IMR-90 (cell line): ENCODE results near the gene RNU6-9. TPM values are rescaled to one million over a fixed set of nuclear protein-coding genes. Genes with fewer than 3 reads are reported as not detected.

Experiments
- ATAC-seq: fragments of 200-7000 bp; cut with Tn5 transposase; 2 replicates; pipeline ENCODE4 v1.9.1; 2020; ENCODE audit warnings: low read depth, mild to moderate bottlenecking, moderate library complexity
- BruUV-seq: library from RNA; stranded (reverse); fragments of 400-500 nt; replicated peaks from 2 replicates; lab custom pipeline; 2021; lab: Mats Ljungman, UMichigan
- CTCF ChIA-PET: fragments of 300-600 bp; formaldehyde crosslinking; extraction: SDS; loops from one replicate; lab custom pipeline; 2021; ENCODE audit warnings: antibody characterized with exemption; lab: Yijun Ruan, JAX
- POLR2A ChIA-PET: fragments of 300-600 bp; sonication (Branson Sonifier 250); formaldehyde crosslinking; loops from one replicate; lab custom pipeline; 2022; ENCODE audit warnings: antibody characterized with exemption; ENCODE audit not compliant: unreplicated experiment; lab: Charles Lee
- DNase-seq: peaks from one replicate; pipeline ENCODE4 v3.0.0; 2013
- H2AFZ ChIP-seq: replicated peaks from 2 replicates; pipeline ENCODE3; 2013; ENCODE audit warnings: low read length, mild to moderate bottlenecking; ENCODE audit not compliant: poor library complexity
- H2AK5ac ChIP-seq: 2 replicates; pipeline ENCODE4 v1.6.1; 2013; ENCODE audit warnings: low read depth, low read length, inconsistent platforms
- H2AK9ac ChIP-seq: replicated peaks from 2 replicates; pipeline ENCODE3; 2013; ENCODE audit warnings: mild to moderate bottlenecking, low read depth, low read length, moderate library complexity; ENCODE audit not compliant: poor library complexity
- H2BK120ac ChIP-seq: 2 replicates; pipeline ENCODE4 v1.6.1; 2013; ENCODE audit warnings: low read depth, low read length, inconsistent platforms
- H2BK15ac ChIP-seq: 3 replicates; pipeline ENCODE4 v1.6.1; 2013; ENCODE audit warnings: low read depth, low read length, inconsistent platforms
- H2BK20ac ChIP-seq: 2 replicates; pipeline ENCODE4 v1.6.1; 2013; ENCODE audit warnings: low read depth, mild to moderate bottlenecking, inconsistent platforms, low read length, moderate library complexity
- H2BK5ac ChIP-seq: 2 replicates; pipeline ENCODE4 v1.6.1; 2013; ENCODE audit warnings: mild to moderate bottlenecking, low read depth, low read length, inconsistent platforms; ENCODE audit not compliant: poor library complexity, severe bottlenecking
- H3K14ac ChIP-seq: replicated peaks from 2 replicates; pipeline ENCODE4 v1.6.1; 2013; ENCODE audit warnings: low read depth, low read length, inconsistent platforms
- H3K18ac ChIP-seq: 2 replicates; pipeline ENCODE4 v1.6.1; 2013; ENCODE audit warnings: low read depth, low read length, control low read depth
- H3K23ac ChIP-seq: 2 replicates; pipeline ENCODE4 v1.6.1; 2013; ENCODE audit warnings: low read depth, low read length, inconsistent platforms
- H3K27ac ChIP-seq: 2 replicates; pipeline ENCODE4 v1.5.1; 2013; ENCODE audit warnings: mild to moderate bottlenecking, control low read depth, low read length; ENCODE audit not compliant: insufficient read depth
- H3K27me3 ChIP-seq: 2 replicates; pipeline ENCODE4 v1.6.1; 2013; ENCODE audit warnings: low read length; ENCODE audit not compliant: control insufficient read depth, insufficient read depth
- H3K36me3 ChIP-seq: 2 replicates; pipeline ENCODE4 v1.6.1; 2013; ENCODE audit warnings: low read length, mixed read lengths; ENCODE audit not compliant: control insufficient read depth, insufficient read depth
- H3K4ac ChIP-seq: 2 replicates; pipeline ENCODE4 v1.6.1; 2013; ENCODE audit warnings: low read depth, low read length, inconsistent platforms
- H3K4me1 ChIP-seq: 2 replicates; pipeline ENCODE4 v1.6.1; 2013; ENCODE audit warnings: low read length, mixed read lengths; ENCODE audit not compliant: control insufficient read depth, insufficient read depth
- H3K4me2 ChIP-seq: 2 replicates; pipeline ENCODE4 v1.6.1; 2013; ENCODE audit warnings: low read depth, mild to moderate bottlenecking, control low read depth, low read length, moderate library complexity
- H3K4me3 ChIP-seq: 2 replicates; pipeline ENCODE4 v1.5.1; 2013; ENCODE audit warnings: low read depth, mild to moderate bottlenecking, control low read depth, low read length, moderate library complexity; ENCODE audit not compliant: insufficient read depth
- H3K56ac ChIP-seq: 2 replicates; pipeline ENCODE4 v1.6.1; 2013; ENCODE audit warnings: low read length, inconsistent platforms; ENCODE audit not compliant: insufficient read depth; ENCODE audit errors: extremely low read depth
- H3K79me1 ChIP-seq, 2 experiments: 2 replicates each; pipeline ENCODE4 v1.6.1; 2013; ENCODE audit warnings: low read length in 2 of 2, inconsistent platforms in 1 of 2, low read depth in 1 of 2
- H3K9ac ChIP-seq: 2 replicates; pipeline ENCODE4 v1.6.1; 2013; ENCODE audit warnings: low read depth, low read length, control low read depth
- H3K9me1 ChIP-seq: 2 replicates; pipeline ENCODE4 v1.6.1; 2013; ENCODE audit warnings: low read length, inconsistent platforms; ENCODE audit not compliant: insufficient read depth
- H3K9me3 ChIP-seq: 2 replicates; pipeline ENCODE4 v1.6.1; 2013; ENCODE audit warnings: low read length; ENCODE audit not compliant: control insufficient read depth, insufficient read depth
- H4K20me1 ChIP-seq: 2 replicates; pipeline ENCODE4 v1.6.1; 2013; ENCODE audit warnings: low read length, inconsistent platforms; ENCODE audit not compliant: insufficient read depth
- H4K5ac ChIP-seq: 2 replicates; pipeline ENCODE4 v1.6.1; 2013; ENCODE audit warnings: mild to moderate bottlenecking, low read depth, low read length, control low read depth
- H4K8ac ChIP-seq, 2 experiments: 2 replicates each; pipeline ENCODE4 v1.6.1; 2013; ENCODE audit warnings: low read depth in 2 of 2, low read length in 2 of 2, control low read depth in 1 of 2, inconsistent platforms in 1 of 2
- H4K91ac ChIP-seq: 2 replicates; pipeline ENCODE4 v1.6.1; 2013; ENCODE audit warnings: low read depth, low read length, inconsistent platforms; ENCODE audit not compliant: insufficient read depth
- BHLHE40 ChIP-seq: fragments of 150-350 bp; IDR thresholded peaks from 2 replicates; pipeline ENCODE4 v1.6.1; 2016; ENCODE audit warnings: mild to moderate bottlenecking, low read depth, low read length
- CTCF ChIP-seq: conservative IDR thresholded peaks from 2 replicates; pipeline ENCODE4 v1.5.1; 2012; ENCODE audit warnings: mild to moderate bottlenecking, low read depth, low read length, improper control_type of control experiment
- FOS ChIP-seq: fragments of 150-350 bp; IDR thresholded peaks from 2 replicates; pipeline ENCODE4 v1.6.1; 2016; ENCODE audit warnings: low read depth, low read length
- NFE2L2 ChIP-seq: fragments of 150-350 bp; IDR thresholded peaks from 2 replicates; pipeline ENCODE4 v1.6.1; 2016; ENCODE audit warnings: low read depth, mild to moderate bottlenecking, low read length
- POLR2A ChIP-seq: IDR thresholded peaks from 2 replicates; pipeline ENCODE4 v1.6.1; 2012; ENCODE audit warnings: mild to moderate bottlenecking, low read depth, low read length
- RAD21 ChIP-seq: IDR thresholded peaks from 2 replicates; pipeline ENCODE4 v1.6.1; 2012; ENCODE audit warnings: low read length, improper control_type of control experiment
- SMC3 ChIP-seq: fragments of 150-350 bp; IDR thresholded peaks from 2 replicates; pipeline ENCODE4 v1.6.1; 2016; ENCODE audit warnings: low read depth, mild to moderate bottlenecking, antibody characterized with exemption, low read length, moderate library complexity
- WGBS, 2 experiments: methylation state at CpG; one replicate each; pipeline versions ENCODE4 v1.1.5 to v1.1.7; 2013; ENCODE audit warnings: missing lambda C conversion rate in 2 of 2; ENCODE audit not compliant: insufficient read length in 1 of 2; ENCODE audit errors: extremely low coverage in 2 of 2; 5-methylcytosine and 5-hydroxymethylcytosine counted together
- dilution Hi-C: fragments of 300-500 bp; cut with HindIII; formaldehyde crosslinking; loops from one replicate; pipeline ENCODE4 v1.14.3; 2018; ENCODE audit warnings: low sequenced_read_pairs; ENCODE audit not compliant: unreplicated experiment
- in situ Hi-C: fragments of 300-500 bp; cut with MboI; formaldehyde crosslinking; loops from 3 replicates; pipeline ENCODE4 v1.14.3; 2019; ENCODE audit warnings: low sequenced_read_pairs, inconsistent platforms, mixed read lengths
- intact Hi-C: fragments of 100-400 bp; cut with micrococcal nuclease; formaldehyde crosslinking; loops from 2 replicates; pipeline ENCODE4 v1.10.0; 2022
- polyA plus RNA-seq, 3 experiments: library from polyadenylated mRNA; depleted of rRNA; stranded (reverse); fragments of >200 nt; gene quantifications; 2 replicates each; pipeline ENCODE4 v1.2.3, GENCODE V29; 2012; ENCODE audit warnings: low replicate concordance in 1 of 3
- total RNA-seq: library from RNA; depleted of rRNA; stranded (reverse); fragments of >200 nt; gene quantifications from 2 replicates; pipeline ENCODE4 v1.2.3, GENCODE V29; 2012
- TF ChIP-seq, protein P1 (sequence below): fragments of 150-350 bp; IDR thresholded peaks from 2 replicates; pipeline ENCODE4 v1.6.1; 2017; ENCODE audit warnings: mild to moderate bottlenecking, antibody characterized with exemption, low read length, low read depth

The RNU6-9 gene
- total and polyA plus RNA-seq, 2 of the 4 experiments (the other 2 are of a cell fraction), result not detected

DNA sequence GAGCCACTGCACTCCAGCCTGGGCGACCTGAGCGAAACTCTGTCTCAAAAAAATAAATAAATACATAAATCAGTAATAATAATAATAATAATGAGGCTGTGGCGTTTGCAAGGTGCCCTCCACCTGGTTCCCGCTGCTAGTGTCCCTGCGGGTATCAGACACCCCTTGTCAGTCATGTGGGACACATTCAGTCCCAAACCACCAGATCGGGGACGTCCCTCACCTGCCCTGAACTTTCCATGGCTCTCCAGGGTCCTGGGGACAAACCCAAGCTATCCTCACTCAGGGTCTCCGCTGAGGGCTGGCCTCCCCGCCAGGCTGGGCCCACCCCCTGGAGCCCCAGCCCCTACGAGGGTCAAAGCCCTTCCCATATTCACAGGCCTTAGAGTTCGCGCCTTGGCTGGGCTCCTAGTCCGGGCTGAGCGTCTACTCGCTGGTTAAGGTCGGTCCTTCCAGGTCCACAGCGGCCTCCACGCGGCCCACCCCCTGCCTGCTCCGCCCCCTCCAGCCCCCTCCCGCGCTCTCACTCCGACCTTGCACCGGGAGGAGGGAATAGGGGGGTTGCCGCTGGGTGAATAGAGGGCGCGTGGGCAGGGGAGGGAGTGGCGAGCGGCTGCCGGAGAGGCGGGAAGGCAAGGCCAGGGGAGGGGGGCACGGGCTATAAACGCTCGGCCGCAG, 23.5 kb downstream of the RNU6-9 start:
- no peak overlapping the region for H3K9ac ChIP-seq
- no peak overlapping the region for H2BK15ac ChIP-seq
- H3K4me3 ChIP-seq, result no peak overlapping the region
- no peak overlapping the region for H4K5ac ChIP-seq
- no peak overlapping the region for H3K18ac ChIP-seq
- H2BK5ac ChIP-seq, result no peak overlapping the region
- H3K4me1 ChIP-seq, result peaks cover 8% of the 10 kb centered on the region
- no peaks in the 10 kb centered on the region for H3K9me3 ChIP-seq
- no peak overlapping the region for H3K4me2 ChIP-seq
- peak overlapping the region; percentile 37 for H2AK9ac ChIP-seq
- H4K20me1 ChIP-seq, result no peaks in the 10 kb centered on the region
- ATAC-seq (no peak), DNase-seq (no peak)
- H2AK5ac ChIP-seq, result no peak overlapping the region
- intact Hi-C loops (no loop called here), dilution Hi-C loops (no loop called here), in situ Hi-C loops (no loop called here)
- BruUV-seq, result no TSS peak
- no peak overlapping the region for H2BK20ac ChIP-seq
- H3K27ac ChIP-seq, result no peak overlapping the region
- peaks cover 0 to 7% of the 10 kb centered on the region in 2 experiments; a peak in 1 of 4 replicates for H3K79me1 ChIP-seq
- H3K4ac ChIP-seq, result no peak overlapping the region
- no peak overlapping the region for H4K91ac ChIP-seq
- ChIA-PET CTCF (interaction anchor here (1.4 kb wide), 1 partner anchor 146 kb away, joined by 4 read pairs; no protein-coding TSS in a partner anchor), POLR2A (no interaction called here)
- no peak overlapping the region for H2AFZ ChIP-seq
- TF ChIP-seq, protein P1, sequence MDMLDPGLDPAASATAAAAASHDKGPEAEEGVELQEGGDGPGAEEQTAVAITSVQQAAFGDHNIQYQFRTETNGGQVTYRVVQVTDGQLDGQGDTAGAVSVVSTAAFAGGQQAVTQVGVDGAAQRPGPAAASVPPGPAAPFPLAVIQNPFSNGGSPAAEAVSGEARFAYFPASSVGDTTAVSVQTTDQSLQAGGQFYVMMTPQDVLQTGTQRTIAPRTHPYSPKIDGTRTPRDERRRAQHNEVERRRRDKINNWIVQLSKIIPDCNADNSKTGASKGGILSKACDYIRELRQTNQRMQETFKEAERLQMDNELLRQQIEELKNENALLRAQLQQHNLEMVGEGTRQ, result no peak
- TF ChIP-seq SMC3 (no peak), BHLHE40 (no peak), NFE2L2 (no peak), RAD21 (no peak), CTCF (no peak), FOS (no peak), POLR2A (no peak)
- 12% methylated on average over 9 of the region's 35 CpGs; no CpG with 5 or more reads in 1 of the 2 experiments for WGBS, 2 experiments
- H2BK120ac ChIP-seq, result no peak overlapping the region
- H3K36me3 ChIP-seq, result no peaks in the 10 kb centered on the region
- no peaks in the 10 kb centered on the region for H3K9me1 ChIP-seq
- H4K8ac ChIP-seq, result no peak overlapping the region
- no peak overlapping the region for H3K56ac ChIP-seq
- H3K27me3 ChIP-seq, result peaks cover 38% of the 10 kb centered on the region
- no peak overlapping the region for H3K23ac ChIP-seq
- no peak overlapping the region for H3K14ac ChIP-seq
